ENCODE measurements around the gene WBP1.

- TF ChIP-seq CTCF (IDR thresholded peaks at IDR 0.05) = no peak
- TF ChIP-seq POLR2A (IDR thresholded peaks at IDR 0.05) = no peak
- no peak for TF ChIP-seq POLR2AphosphoS5 (IDR thresholded peaks at IDR 0.05)
Observed at GRCh38 chr2:74450570-74451190, 7.6 kb upstream of the WBP1 start.

Measured in suprapubic skin (tissue), 4 donors.